RWPE2 (cell line): ENCODE data around the gene AKAP6.

Experiments used
- ATAC-seq: fragments of 200-7000 bp; cut with Tn5 transposase; 3 replicates; pipeline ENCODE4 v1.9.1; 2021; ENCODE audit warnings: low read depth
- DNase-seq: peaks from one replicate; pipeline ENCODE4 v3.0.0-alpha.2; 2020; ENCODE audit warnings: low spot score
- H3K27ac ChIP-seq: fragments of 450-650 bp; 2 replicates; pipeline ENCODE4 v1.5.1; 2017; ENCODE audit warnings: mild to moderate bottlenecking; ENCODE audit not compliant: poor library complexity, severe bottlenecking
- H3K27me3 ChIP-seq: fragments of 250-450 bp; sonication (Bioruptor Pico); 2 replicates; pipeline ENCODE4 v1.5.1; 2021; ENCODE audit warnings: mild to moderate bottlenecking, moderate library complexity; ENCODE audit not compliant: insufficient read depth, poor library complexity, severe bottlenecking
- H3K36me3 ChIP-seq: fragments of 250-450 bp; sonication (Bioruptor Pico); 2 replicates; pipeline ENCODE4 v1.5.1; 2020; ENCODE audit warnings: low read depth, mild to moderate bottlenecking, moderate library complexity
- H3K4me1 ChIP-seq: fragments of 250-450 bp; sonication (Bioruptor Pico); 2 replicates; pipeline ENCODE4 v1.5.1; 2021; ENCODE audit warnings: mild to moderate bottlenecking, moderate library complexity; ENCODE audit not compliant: insufficient read depth, poor library complexity, severe bottlenecking
- H3K4me3 ChIP-seq: fragments of 250-450 bp; sonication (Bioruptor Pico); 2 replicates; pipeline ENCODE4 v1.5.1; 2021; ENCODE audit warnings: mild to moderate bottlenecking, moderate library complexity; ENCODE audit not compliant: severe bottlenecking
- H3K9me3 ChIP-seq: fragments of 250-450 bp; sonication (Bioruptor Pico); 2 replicates; pipeline ENCODE4 v1.5.1; 2021; ENCODE audit warnings: mild to moderate bottlenecking, moderate library complexity; ENCODE audit not compliant: severe bottlenecking
- TF ChIP-seq, protein P1 (sequence below): fragments of 450-650 bp; IDR thresholded peaks from one replicate; pipeline ENCODE4 v1.5.1; 2017; ENCODE audit warnings: mild to moderate bottlenecking, moderate library complexity; ENCODE audit not compliant: poor library complexity, severe bottlenecking

Gene AKAP6

DNA sequence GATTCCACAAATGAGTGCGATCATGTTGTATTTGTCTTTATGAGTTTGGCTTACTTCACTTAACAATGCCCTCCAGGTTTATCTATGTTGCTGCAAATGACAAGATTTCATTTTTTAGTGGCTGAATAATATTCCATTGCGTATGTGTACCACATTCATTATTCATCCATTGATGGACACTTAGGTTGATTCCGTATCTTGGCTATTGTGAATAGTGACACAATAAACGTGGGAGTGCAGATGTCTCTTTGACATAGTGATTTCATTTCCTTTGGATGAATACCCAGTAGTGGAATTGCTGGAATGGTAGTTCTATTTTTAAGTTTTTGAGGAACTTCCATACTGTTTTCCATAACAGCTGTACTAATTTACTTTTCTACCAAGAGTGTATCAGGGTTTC is 23.5 kb downstream of the AKAP6 start:
- ATAC-seq = no peak
- TF ChIP-seq, protein P1, sequence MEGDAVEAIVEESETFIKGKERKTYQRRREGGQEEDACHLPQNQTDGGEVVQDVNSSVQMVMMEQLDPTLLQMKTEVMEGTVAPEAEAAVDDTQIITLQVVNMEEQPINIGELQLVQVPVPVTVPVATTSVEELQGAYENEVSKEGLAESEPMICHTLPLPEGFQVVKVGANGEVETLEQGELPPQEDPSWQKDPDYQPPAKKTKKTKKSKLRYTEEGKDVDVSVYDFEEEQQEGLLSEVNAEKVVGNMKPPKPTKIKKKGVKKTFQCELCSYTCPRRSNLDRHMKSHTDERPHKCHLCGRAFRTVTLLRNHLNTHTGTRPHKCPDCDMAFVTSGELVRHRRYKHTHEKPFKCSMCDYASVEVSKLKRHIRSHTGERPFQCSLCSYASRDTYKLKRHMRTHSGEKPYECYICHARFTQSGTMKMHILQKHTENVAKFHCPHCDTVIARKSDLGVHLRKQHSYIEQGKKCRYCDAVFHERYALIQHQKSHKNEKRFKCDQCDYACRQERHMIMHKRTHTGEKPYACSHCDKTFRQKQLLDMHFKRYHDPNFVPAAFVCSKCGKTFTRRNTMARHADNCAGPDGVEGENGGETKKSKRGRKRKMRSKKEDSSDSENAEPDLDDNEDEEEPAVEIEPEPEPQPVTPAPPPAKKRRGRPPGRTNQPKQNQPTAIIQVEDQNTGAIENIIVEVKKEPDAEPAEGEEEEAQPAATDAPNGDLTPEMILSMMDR = no peak
- Histone ChIP-seq H3K4me1 (peaks cover 11% of the 10 kb centered on the region), H3K9me3 (no peaks in the 10 kb centered on the region), H3K4me3 (no peak overlapping the region), H3K27ac (no peak overlapping the region), H3K27me3 (no peaks in the 10 kb centered on the region), H3K36me3 (no peaks in the 10 kb centered on the region)
- no peak for DNase-seq

DNA sequence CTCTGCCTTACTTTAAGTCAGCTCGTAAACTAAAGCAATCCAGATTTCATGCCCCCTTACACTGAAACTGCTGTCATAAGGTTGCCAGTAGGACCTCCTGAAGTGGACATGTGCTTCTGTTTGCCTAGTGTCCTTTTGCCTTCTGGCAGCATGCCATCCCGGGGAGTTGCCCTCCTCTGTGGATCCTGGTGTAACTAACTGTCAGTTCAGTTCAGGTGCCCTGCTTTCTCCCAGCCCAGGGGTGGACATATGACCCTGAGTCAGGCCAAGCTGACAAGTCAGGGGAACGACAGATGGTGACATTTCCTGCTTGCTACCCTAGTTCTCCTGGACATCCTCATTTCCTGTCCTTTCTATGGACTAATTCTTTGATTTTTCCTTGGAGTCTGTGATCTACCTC is 25.6 kb downstream of the AKAP6 start:
- H3K4me1 ChIP-seq = peaks cover under 1% of the 10 kb centered on the region
- DNase-seq (peak; percentile 54), ATAC-seq (no peak)
- TF ChIP-seq, protein P1 = no peak
- H3K36me3 ChIP-seq = no peaks in the 10 kb centered on the region
- no peak overlapping the region for H3K27ac ChIP-seq
- H3K9me3 ChIP-seq = no peaks in the 10 kb centered on the region
- no peak overlapping the region for H3K4me3 ChIP-seq
- no peaks in the 10 kb centered on the region for H3K27me3 ChIP-seq

DNA sequence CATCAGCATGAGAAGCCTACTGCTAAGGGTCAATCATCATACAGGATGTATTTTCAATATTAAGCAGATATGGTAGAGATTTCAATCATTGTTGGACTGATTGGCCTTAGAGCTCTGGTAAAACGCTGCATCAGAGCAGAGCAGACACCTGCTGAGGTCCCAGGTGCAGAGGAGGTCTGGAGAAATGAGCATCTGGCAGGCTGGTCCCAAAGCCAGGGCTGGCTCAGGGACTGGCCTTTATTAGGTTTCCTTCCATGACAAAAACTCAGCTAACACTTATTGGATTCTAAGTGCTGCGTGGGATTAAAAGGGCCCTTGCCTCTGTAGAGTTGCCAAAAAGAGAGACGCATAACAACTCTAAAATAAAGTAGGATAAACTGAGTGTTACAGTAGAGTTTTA is 29.7 kb downstream of the AKAP6 start:
- Histone ChIP-seq H3K27me3 (no peaks in the 10 kb centered on the region), H3K9me3 (no peaks in the 10 kb centered on the region), H3K4me3 (no peak overlapping the region), H3K27ac (no peak overlapping the region), H3K4me1 (no peaks in the 10 kb centered on the region), H3K36me3 (no peaks in the 10 kb centered on the region)
- no peak for DNase-seq
- no peak for ATAC-seq
- TF ChIP-seq, protein P1 = no peak

DNA sequence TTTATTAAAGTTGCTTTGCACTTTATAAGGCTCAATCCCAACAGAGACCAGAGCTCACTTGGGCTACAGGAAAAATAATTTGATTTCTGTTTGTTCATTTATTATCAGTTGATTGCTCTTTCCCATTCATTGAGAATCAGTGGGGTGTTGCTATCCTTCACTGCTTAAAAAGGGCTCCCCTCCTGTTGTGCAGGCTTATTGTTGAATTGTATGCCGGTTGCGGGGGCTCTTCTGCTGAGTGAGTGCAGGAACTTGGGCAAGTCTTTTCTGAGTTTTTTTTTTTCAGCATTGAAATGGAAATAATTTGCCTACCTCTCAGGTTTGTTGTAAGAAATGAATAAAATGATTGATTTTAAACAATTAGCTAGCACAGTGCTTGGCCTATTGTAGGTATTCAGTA is 32.6 kb downstream of the AKAP6 start:
- H3K36me3 ChIP-seq = no peaks in the 10 kb centered on the region
- no peak for DNase-seq
- ATAC-seq = no peak
- H3K4me3 ChIP-seq = no peak overlapping the region
- no peaks in the 10 kb centered on the region for H3K9me3 ChIP-seq
- H3K27me3 ChIP-seq = no peaks in the 10 kb centered on the region
- TF ChIP-seq, protein P1 = no peak
- peaks cover 6% of the 10 kb centered on the region for H3K4me1 ChIP-seq
- no peak overlapping the region for H3K27ac ChIP-seq

DNA sequence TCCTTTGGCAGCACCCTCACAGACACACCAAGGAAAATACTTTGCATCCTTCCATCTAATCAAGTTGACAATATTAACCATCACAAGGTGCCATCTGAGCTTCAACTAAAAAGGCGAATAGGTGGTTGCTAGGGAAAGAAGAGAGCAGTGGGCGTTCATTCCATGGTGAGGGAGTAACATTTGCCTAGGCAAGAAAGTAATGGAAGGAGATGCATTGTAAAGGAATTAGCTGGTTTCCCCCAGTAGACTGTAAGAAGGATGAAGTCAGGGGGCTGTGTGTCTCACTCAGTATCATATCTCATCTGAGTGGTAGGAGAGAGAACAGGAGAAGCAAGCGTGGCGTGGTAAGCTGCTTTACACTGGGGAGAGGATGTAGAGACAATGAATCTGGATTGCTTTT is 34.7 kb downstream of the AKAP6 start:
- Histone ChIP-seq H3K27ac (no peak overlapping the region), H3K4me1 (peaks cover 21% of the 10 kb centered on the region), H3K9me3 (no peaks in the 10 kb centered on the region), H3K27me3 (no peaks in the 10 kb centered on the region), H3K36me3 (no peaks in the 10 kb centered on the region), H3K4me3 (no peak overlapping the region)
- ATAC-seq = no peak
- TF ChIP-seq, protein P1 = no peak
- DNase-seq = no peak
